HCT116 (cell line): Measurements from ENCODE around the gene GTF3C4. TPM values are rescaled to one million over a fixed set of nuclear protein-coding genes. Genes with fewer than 3 reads are reported as not detected.

Experiments
- ATAC-seq: fragments of 200-7000 bp; cut with Tn5 transposase; 2 replicates; pipeline ENCODE4 v1.9.1; 2020; ENCODE audit warnings: mild to moderate bottlenecking, moderate library complexity
- BruUV-seq: library from RNA; stranded (reverse); fragments of 400-500 nt; replicated peaks from 2 replicates; lab custom pipeline; 2021; lab: Mats Ljungman, UMichigan
- CTCF ChIA-PET: fragments of 300-600 bp; sonication (Branson Sonifier 250); formaldehyde crosslinking; loops from one replicate; lab custom pipeline; 2021; ENCODE audit warnings: antibody characterized with exemption; lab: Charles Lee
- POLR2A ChIA-PET: fragments of 300-600, 350-600 bp; sonication (Branson Sonifier 250); formaldehyde crosslinking; loops from one replicate; lab custom pipeline; 2021; ENCODE audit warnings: antibody characterized with exemption; lab: Charles Lee
- RAD21 ChIA-PET, 2 experiments: fragments of 300-600 bp; sonication (Branson Sonifier 250); formaldehyde crosslinking; loops; one replicate each; lab custom pipeline; 2023; ENCODE audit warnings: low total read pairs in 2 of 2; ENCODE audit not compliant: uncharacterized antibody in 2 of 2, unreplicated experiment in 2 of 2, low non-redundant PET in 1 of 2; lab: Charles Lee
- DNase-seq: peaks from one replicate; pipeline ENCODE4 v3.0.0-alpha.2; 2010; ENCODE audit warnings: low read depth, low spot score
- H2AFZ ChIP-seq: fragments of 200-600 bp; shearing (Covaris generic), sonication (generic); 2 replicates; pipeline ENCODE4 v1.6.1; 2017; ENCODE audit warnings: low read depth, mixed run types, mixed read lengths, antibody characterized with exemption, low read length; ENCODE audit not compliant: poor library complexity, severe bottlenecking
- H3K27ac ChIP-seq: 2 replicates; pipeline ENCODE4 v1.5.1; 2012; ENCODE audit warnings: low read depth, low read length
- H3K27me3 ChIP-seq: fragments of 200-600 bp; sonication (generic); 2 replicates; pipeline ENCODE4 v1.6.1; 2016; ENCODE audit warnings: mixed run types, low read length, mixed read lengths; ENCODE audit not compliant: insufficient read depth
- H3K36me3 ChIP-seq, 2 experiments: fragments of 200-500 bp in 1 of 2; fragments of 200-600 bp in 1 of 2; sonication (Bioruptor generic) in 1 of 2; sonication (generic) in 1 of 2; 2 replicates each; pipeline versions ENCODE4 v1.5.1 to v1.6.1; 2014 to 2016; ENCODE audit warnings: low read length in 2 of 2, inconsistent platforms in 1 of 2, mixed read lengths in 1 of 2, mixed run types in 1 of 2; ENCODE audit not compliant: insufficient read depth in 2 of 2, control insufficient read depth in 1 of 2
- H3K4me1 ChIP-seq, 2 experiments: fragments of 200-600 bp in 1 of 2; sonication (generic) in 1 of 2; 2 replicates each; pipeline versions ENCODE4 v1.5.1 to v1.6.1; 2012 to 2017; ENCODE audit warnings: low read length in 2 of 2, inconsistent platforms in 1 of 2, mild to moderate bottlenecking in 1 of 2, mixed read lengths in 1 of 2, mixed run types in 1 of 2, moderate library complexity in 1 of 2; ENCODE audit not compliant: insufficient read depth in 2 of 2, control insufficient read depth in 1 of 2
- H3K4me2 ChIP-seq: fragments of 200-600 bp; sonication (generic); 2 replicates; pipeline ENCODE4 v1.6.1; 2017; ENCODE audit warnings: mixed run types, low read length, mixed read lengths
- H3K4me3 ChIP-seq, 2 experiments: fragments of 200-600 bp in 1 of 2; sonication (generic) in 1 of 2; replicated peaks in 1 of 2; 2 replicates each; pipeline ENCODE4 v1.5.1; 2011 to 2016; ENCODE audit warnings: low read length in 2 of 2, control low read depth in 1 of 2, low read depth in 1 of 2, mild to moderate bottlenecking in 1 of 2, mixed read lengths in 1 of 2, mixed run types in 1 of 2
- H3K79me2 ChIP-seq: fragments of 200-600 bp; sonication (generic); 2 replicates; pipeline ENCODE4 v1.6.1; 2017; ENCODE audit warnings: mild to moderate bottlenecking, mixed run types, low read length, moderate library complexity, mixed read lengths; ENCODE audit not compliant: insufficient read depth
- H3K9ac ChIP-seq: fragments of 200-600 bp; sonication (generic); 2 replicates; pipeline ENCODE4 v1.6.1; 2016; ENCODE audit warnings: low read length, mixed read lengths
- H3K9me2 ChIP-seq: fragments of 200-600 bp; sonication (generic), shearing (Covaris generic); 2 replicates; pipeline ENCODE4 v1.6.1; 2017; ENCODE audit warnings: mixed run types, mild to moderate bottlenecking, moderate library complexity; ENCODE audit not compliant: insufficient read depth
- H3K9me3 ChIP-seq, 2 experiments: fragments of 200-500 bp in 1 of 2; fragments of 200-600 bp in 1 of 2; sonication (Bioruptor generic) in 1 of 2; sonication (generic) in 1 of 2; 2 replicates each; pipeline ENCODE4 v1.6.1; 2014 to 2017; ENCODE audit warnings: low read length in 2 of 2, mixed read lengths in 2 of 2, inconsistent platforms in 1 of 2, low read depth in 1 of 2, mild to moderate bottlenecking in 1 of 2, mixed run types in 1 of 2, moderate library complexity in 1 of 2; ENCODE audit not compliant: control insufficient read depth in 1 of 2, insufficient read depth in 1 of 2
- H4K20me1 ChIP-seq: fragments of 200-600 bp; sonication (generic), shearing (Covaris generic); 2 replicates; pipeline ENCODE4 v1.6.1; 2017; ENCODE audit warnings: mixed run types, mild to moderate bottlenecking, moderate library complexity; ENCODE audit not compliant: insufficient read depth
- CBX3 ChIP-seq: IDR thresholded peaks from 2 replicates; pipeline ENCODE4 v1.6.1; 2012; ENCODE audit warnings: low read depth
- CEBPB ChIP-seq: IDR thresholded peaks from 2 replicates; pipeline ENCODE4 v1.6.1; 2012; ENCODE audit warnings: low read depth
- EGR1 ChIP-seq: IDR thresholded peaks from 2 replicates; pipeline ENCODE4 v1.6.1; 2012; ENCODE audit warnings: low read depth
- ELF1 ChIP-seq: IDR thresholded peaks from 2 replicates; pipeline ENCODE4 v1.6.1; 2012; ENCODE audit warnings: low read depth, borderline replicate concordance
- EZH2 ChIP-seq: fragments of 200-600 bp; sonication (generic); IDR thresholded peaks from 2 replicates; pipeline ENCODE4 v1.6.1; 2017; ENCODE audit warnings: antibody characterized with exemption, mixed run types
- FOSL1 ChIP-seq: IDR thresholded peaks from 2 replicates; pipeline ENCODE4 v1.6.1; 2012; ENCODE audit warnings: low read depth
- POLR2A ChIP-seq: IDR thresholded peaks from 2 replicates; pipeline ENCODE4 v1.7.0; 2011; ENCODE audit warnings: borderline replicate concordance; ENCODE audit not compliant: insufficient read depth, insufficient read length; ENCODE audit errors: extremely low read depth
- POLR2AphosphoS5 ChIP-seq: IDR thresholded peaks from 2 replicates; pipeline ENCODE4 v1.6.1; 2011; ENCODE audit warnings: mild to moderate bottlenecking, low read depth, low read length, moderate library complexity
- SIN3A ChIP-seq: IDR thresholded peaks from 2 replicates; pipeline ENCODE4 v1.6.1; 2012; ENCODE audit warnings: low read depth
- SP1 ChIP-seq: IDR thresholded peaks from 2 replicates; pipeline ENCODE4 v1.6.1; 2012; ENCODE audit warnings: low read depth
- YY1 ChIP-seq: IDR thresholded peaks from 2 replicates; pipeline ENCODE4 v1.6.1; 2011; ENCODE audit warnings: low read length, low read depth, moderate library complexity, mild to moderate bottlenecking; ENCODE audit not compliant: insufficient replicate concordance; ENCODE audit errors: extremely low read depth
- ZFX ChIP-seq: fragments of 450-650 bp; IDR thresholded peaks from 2 replicates; pipeline ENCODE4 v1.6.1; 2017
- ZNF274 ChIP-seq: fragments of 200-500 bp; sonication (Bioruptor generic); IDR thresholded peaks from 2 replicates; pipeline ENCODE4 v1.6.1; 2014; ENCODE audit warnings: mild to moderate bottlenecking, low read depth, low read length, inconsistent platforms
- intact Hi-C: fragments of 100-400 bp; cut with micrococcal nuclease; formaldehyde crosslinking; loops from 2 replicates; pipeline ENCODE4 v1.10.0; 2022
- total RNA-seq: library from RNA; stranded (reverse); gene quantifications from one replicate; pipeline ENCODE4 v1.2.1, GENCODE V29; 2021; ENCODE audit not compliant: unreplicated experiment
- TF ChIP-seq, protein P1 (sequence below): IDR thresholded peaks from 2 replicates; pipeline ENCODE4 v1.6.1; 2012
- TF ChIP-seq, protein P2 (sequence below): IDR thresholded peaks from 2 replicates; pipeline ENCODE4 v1.6.1; 2012; ENCODE audit warnings: low read depth
- TF ChIP-seq, protein P3 (sequence below): IDR thresholded peaks from 2 replicates; pipeline ENCODE4 v1.6.1; 2011; ENCODE audit warnings: mild to moderate bottlenecking, low read length, moderate library complexity; ENCODE audit not compliant: insufficient replicate concordance; ENCODE audit errors: extremely low read depth

Gene GTF3C4
- total RNA-seq, 1 experiment from 2014 or later: 26.4 TPM

GRCh38 chr9:132637351-132637750, 32.9 kb upstream of the GTF3C4 start:
- H3K4me3 ChIP-seq: no peak overlapping the region
- H3K36me3 ChIP-seq: peaks cover 26 to 39% of the 10 kb centered on the region in 2 experiments; a peak in 3 of 4 replicates
- H3K4me2 ChIP-seq: no peak overlapping the region
- no peaks in the 10 kb centered on the region for H4K20me1 ChIP-seq
- no peak overlapping the region for H2AFZ ChIP-seq
- CTCF ChIA-PET: no interaction called here
- DNase-seq (no peak), ATAC-seq (no peak)
- no peaks in the 10 kb centered on the region; the same call in 1 of the 2 replicates for H3K79me2 ChIP-seq
- POLR2A ChIA-PET: no interaction called here
- H3K9me2 ChIP-seq: no peaks in the 10 kb centered on the region
- H3K27ac ChIP-seq: no peak overlapping the region
- H3K9ac ChIP-seq: no peak overlapping the region
- H3K9me3 ChIP-seq: no peaks in the 10 kb centered on the region
- no peak for TF ChIP-seq YY1
- TF ChIP-seq ELF1: no peak
- TF ChIP-seq SIN3A: no peak
- TF ChIP-seq EGR1: no peak
- TF ChIP-seq, protein P1, sequence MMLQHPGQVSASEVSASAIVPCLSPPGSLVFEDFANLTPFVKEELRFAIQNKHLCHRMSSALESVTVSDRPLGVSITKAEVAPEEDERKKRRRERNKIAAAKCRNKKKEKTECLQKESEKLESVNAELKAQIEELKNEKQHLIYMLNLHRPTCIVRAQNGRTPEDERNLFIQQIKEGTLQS: no peak
- no peak for TF ChIP-seq ZFX
- TF ChIP-seq FOSL1: no peak
- TF ChIP-seq POLR2AphosphoS5: no peak
- no peak for TF ChIP-seq SP1
- TF ChIP-seq EZH2: no peak
- no peaks in the 10 kb centered on the region for H3K27me3 ChIP-seq
- intact Hi-C loops: no loop called here
- no TSS peak for BruUV-seq
- H3K4me1 ChIP-seq: no peaks in the 10 kb centered on the region
- RAD21 ChIA-PET: no interaction called here

DNA sequence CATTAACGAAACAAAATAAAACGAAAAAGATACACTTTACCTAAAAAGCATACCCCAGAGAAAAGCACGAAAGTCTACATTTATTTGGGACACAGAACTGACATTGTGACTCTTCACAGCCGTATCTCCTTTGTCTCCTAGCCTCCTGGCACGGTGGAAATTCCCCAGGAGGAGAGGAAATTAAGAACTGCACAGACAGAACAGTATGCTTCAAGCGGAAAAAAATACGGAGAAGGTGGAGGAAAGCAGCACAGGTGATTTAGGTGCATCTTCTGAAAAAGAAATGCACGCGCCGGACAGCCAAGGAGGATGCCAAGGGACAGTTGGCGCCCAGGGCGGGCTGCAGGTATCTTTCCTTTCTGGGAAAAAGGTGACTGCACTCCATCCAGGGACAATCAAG, 32.5 kb upstream of the GTF3C4 start:
- H3K4me3 ChIP-seq: no peak overlapping the region
- BruUV-seq: no TSS peak
- ChIA-PET CTCF (no interaction called here), RAD21 (no interaction called here), POLR2A (no interaction called here)
- ATAC-seq (no peak), DNase-seq (no peak)
- intact Hi-C loops: no loop called here
- H4K20me1 ChIP-seq: no peaks in the 10 kb centered on the region
- H2AFZ ChIP-seq: no peak overlapping the region
- H3K27me3 ChIP-seq: no peaks in the 10 kb centered on the region
- no peaks in the 10 kb centered on the region for H3K9me3 ChIP-seq
- no peak overlapping the region for H3K9ac ChIP-seq
- H3K4me1 ChIP-seq: no peaks in the 10 kb centered on the region
- peaks cover 25 to 39% of the 10 kb centered on the region in 2 experiments; a peak in 3 of 4 replicates for H3K36me3 ChIP-seq
- no peak for TF ChIP-seq ZFX
- TF ChIP-seq, protein P2, sequence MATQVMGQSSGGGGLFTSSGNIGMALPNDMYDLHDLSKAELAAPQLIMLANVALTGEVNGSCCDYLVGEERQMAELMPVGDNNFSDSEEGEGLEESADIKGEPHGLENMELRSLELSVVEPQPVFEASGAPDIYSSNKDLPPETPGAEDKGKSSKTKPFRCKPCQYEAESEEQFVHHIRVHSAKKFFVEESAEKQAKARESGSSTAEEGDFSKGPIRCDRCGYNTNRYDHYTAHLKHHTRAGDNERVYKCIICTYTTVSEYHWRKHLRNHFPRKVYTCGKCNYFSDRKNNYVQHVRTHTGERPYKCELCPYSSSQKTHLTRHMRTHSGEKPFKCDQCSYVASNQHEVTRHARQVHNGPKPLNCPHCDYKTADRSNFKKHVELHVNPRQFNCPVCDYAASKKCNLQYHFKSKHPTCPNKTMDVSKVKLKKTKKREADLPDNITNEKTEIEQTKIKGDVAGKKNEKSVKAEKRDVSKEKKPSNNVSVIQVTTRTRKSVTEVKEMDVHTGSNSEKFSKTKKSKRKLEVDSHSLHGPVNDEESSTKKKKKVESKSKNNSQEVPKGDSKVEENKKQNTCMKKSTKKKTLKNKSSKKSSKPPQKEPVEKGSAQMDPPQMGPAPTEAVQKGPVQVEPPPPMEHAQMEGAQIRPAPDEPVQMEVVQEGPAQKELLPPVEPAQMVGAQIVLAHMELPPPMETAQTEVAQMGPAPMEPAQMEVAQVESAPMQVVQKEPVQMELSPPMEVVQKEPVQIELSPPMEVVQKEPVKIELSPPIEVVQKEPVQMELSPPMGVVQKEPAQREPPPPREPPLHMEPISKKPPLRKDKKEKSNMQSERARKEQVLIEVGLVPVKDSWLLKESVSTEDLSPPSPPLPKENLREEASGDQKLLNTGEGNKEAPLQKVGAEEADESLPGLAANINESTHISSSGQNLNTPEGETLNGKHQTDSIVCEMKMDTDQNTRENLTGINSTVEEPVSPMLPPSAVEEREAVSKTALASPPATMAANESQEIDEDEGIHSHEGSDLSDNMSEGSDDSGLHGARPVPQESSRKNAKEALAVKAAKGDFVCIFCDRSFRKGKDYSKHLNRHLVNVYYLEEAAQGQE: no peak
- TF ChIP-seq, protein P3, sequence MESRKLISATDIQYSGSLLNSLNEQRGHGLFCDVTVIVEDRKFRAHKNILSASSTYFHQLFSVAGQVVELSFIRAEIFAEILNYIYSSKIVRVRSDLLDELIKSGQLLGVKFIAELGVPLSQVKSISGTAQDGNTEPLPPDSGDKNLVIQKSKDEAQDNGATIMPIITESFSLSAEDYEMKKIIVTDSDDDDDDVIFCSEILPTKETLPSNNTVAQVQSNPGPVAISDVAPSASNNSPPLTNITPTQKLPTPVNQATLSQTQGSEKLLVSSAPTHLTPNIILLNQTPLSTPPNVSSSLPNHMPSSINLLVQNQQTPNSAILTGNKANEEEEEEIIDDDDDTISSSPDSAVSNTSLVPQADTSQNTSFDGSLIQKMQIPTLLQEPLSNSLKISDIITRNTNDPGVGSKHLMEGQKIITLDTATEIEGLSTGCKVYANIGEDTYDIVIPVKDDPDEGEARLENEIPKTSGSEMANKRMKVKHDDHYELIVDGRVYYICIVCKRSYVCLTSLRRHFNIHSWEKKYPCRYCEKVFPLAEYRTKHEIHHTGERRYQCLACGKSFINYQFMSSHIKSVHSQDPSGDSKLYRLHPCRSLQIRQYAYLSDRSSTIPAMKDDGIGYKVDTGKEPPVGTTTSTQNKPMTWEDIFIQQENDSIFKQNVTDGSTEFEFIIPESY: no peak
- no peak for TF ChIP-seq CBX3
- TF ChIP-seq CEBPB: no peak
- no peak for TF ChIP-seq POLR2A
- no peak for TF ChIP-seq ZNF274
- H3K27ac ChIP-seq: no peak overlapping the region
- H3K79me2 ChIP-seq: peaks cover 1% of the 10 kb centered on the region; the same call in 1 of the 2 replicates
- no peaks in the 10 kb centered on the region for H3K9me2 ChIP-seq
- no peak overlapping the region for H3K4me2 ChIP-seq
